ENCODE measurements around the gene B3GALNT1. TPM values are rescaled to one million over a fixed set of nuclear protein-coding genes. Genes with fewer than 3 reads are reported as not detected.
"Not testable (repeated sequence)": the region's sequence is repeated elsewhere in the genome, so short reads cannot be mapped to it uniquely, and the experiment has no call there.

Gene B3GALNT1
- total RNA-seq, 1 donor from 2014 or later, result 0.99 TPM

GRCh38 chr3:161081633-161082032 is 23.5 kb downstream of the B3GALNT1 start:
- no peak for DNase-seq (ENCODE audit: low read depth)

GRCh38 chr3:161073181-161073580 is 32.0 kb downstream of the B3GALNT1 start:
- no peak for DNase-seq (ENCODE audit: low read depth)

GRCh38 chr3:161072751-161073150 is 32.4 kb downstream of the B3GALNT1 start:
- DNase-seq (ENCODE audit: low read depth), result no peak

GRCh38 chr3:161072211-161072621 is 32.9 kb downstream of the B3GALNT1 start:
- DNase-seq (ENCODE audit: low read depth), result no peak

- DNase-seq (ENCODE audit: low read depth), result no peak
Observed at GRCh38 chr3:161070980-161071663, 34.0 kb downstream of the B3GALNT1 start.

GRCh38 chr3:161070252-161070930 is 34.8 kb downstream of the B3GALNT1 start:
- no peak for DNase-seq (ENCODE audit: low read depth)

- DNase-seq (ENCODE audit: low read depth), result peak; percentile 48
Observed at GRCh38 chr3:161069511-161070251, 35.5 kb downstream of the B3GALNT1 start.

GRCh38 chr3:161067335-161067734 is 37.8 kb downstream of the B3GALNT1 start:
- DNase-seq (ENCODE audit: low read depth), result no peak

GRCh38 chr3:161066930-161067329 is 38.2 kb downstream of the B3GALNT1 start:
- no peak for DNase-seq (ENCODE audit: low read depth)

- DNase-seq (ENCODE audit: low read depth), result no peak
Observed at GRCh38 chr3:161064413-161064812, 40.7 kb downstream of the B3GALNT1 start.

- no peak for DNase-seq (ENCODE audit: low read depth)
Observed at GRCh38 chr3:161054860-161055604, 50.1 kb downstream of the B3GALNT1 start.

GRCh38 chr3:161051856-161052255 is 53.3 kb downstream of the B3GALNT1 start:
- DNase-seq (ENCODE audit: low read depth), result no peak

- no peak for DNase-seq (ENCODE audit: low read depth)
Observed at GRCh38 chr3:161050935-161051334, 54.2 kb downstream of the B3GALNT1 start.

GRCh38 chr3:161049683-161050248 is 55.4 kb downstream of the B3GALNT1 start:
- DNase-seq (ENCODE audit: low read depth), result peak; percentile 3

GRCh38 chr3:161043336-161044035 is 61.7 kb downstream of the B3GALNT1 start:
- no peak for DNase-seq (ENCODE audit: low read depth)

GRCh38 chr3:161042023-161042501 is 63.1 kb downstream of the B3GALNT1 start:
- no peak for DNase-seq (ENCODE audit: low read depth)

- no peak for DNase-seq (ENCODE audit: low read depth)
Observed at GRCh38 chr3:161038725-161039124, 66.4 kb downstream of the B3GALNT1 start.

- DNase-seq (ENCODE audit: low read depth), result no peak
Observed at GRCh38 chr3:161035711-161036110, 69.4 kb downstream of the B3GALNT1 start.

- not testable (repeated sequence) for DNase-seq (ENCODE audit: low read depth)
Observed at GRCh38 chr3:161034913-161035550, 70.1 kb downstream of the B3GALNT1 start.

Data from myocyte (in vitro differentiated cells).